Glutamatergic neuron (in vitro differentiated cells): ENCODE results near the gene P2RX2. TPM values are rescaled to one million over a fixed set of nuclear protein-coding genes. Genes with fewer than 3 reads are reported as not detected.

Source experiments
- DNase-seq: peaks from one replicate; pipeline ENCODE4 v3.0.0; 2022
- H3K27ac Mint-ChIP-seq: one replicate; pipeline ENCODE4 v1.8.0; 2020; ENCODE audit warnings: mild to moderate bottlenecking, mixed read lengths, inconsistent platforms; ENCODE audit not compliant: unreplicated experiment
- H3K27me3 Mint-ChIP-seq: one replicate; pipeline ENCODE4 v1.8.0; 2020; ENCODE audit warnings: mild to moderate bottlenecking, moderate library complexity, mixed read lengths, inconsistent platforms; ENCODE audit not compliant: unreplicated experiment
- H3K36me3 Mint-ChIP-seq: one replicate; pipeline ENCODE4 v1.8.0; 2020; ENCODE audit warnings: mild to moderate bottlenecking, mixed read lengths, inconsistent platforms; ENCODE audit not compliant: unreplicated experiment
- H3K4me1 Mint-ChIP-seq: one replicate; pipeline ENCODE4 v1.8.0; 2020; ENCODE audit warnings: mild to moderate bottlenecking, low read depth, mixed read lengths, inconsistent platforms; ENCODE audit not compliant: unreplicated experiment
- H3K4me3 Mint-ChIP-seq: one replicate; pipeline ENCODE4 v1.8.0; 2020; ENCODE audit warnings: mild to moderate bottlenecking, mixed read lengths, inconsistent platforms; ENCODE audit not compliant: unreplicated experiment
- H3K9me3 Mint-ChIP-seq: one replicate; pipeline ENCODE4 v1.8.0; 2020; ENCODE audit warnings: mild to moderate bottlenecking, moderate library complexity, mixed read lengths, inconsistent platforms; ENCODE audit not compliant: unreplicated experiment
- CTCF ChIP-seq: fragments of 200-600 bp; sonication (generic); IDR thresholded peaks from one replicate; pipeline ENCODE4 v1.5.0; 2021; ENCODE audit not compliant: partially characterized antibody, unreplicated experiment
- total RNA-seq: library from RNA; stranded (reverse); fragmentation: NEBNext Ultra II Directional; extraction: Animal tissue kit (Norgen Biotek cat#: 25700); gene quantifications from one replicate; pipeline ENCODE4 v1.2.1, GENCODE V29; 2021; ENCODE audit not compliant: unreplicated experiment

The P2RX2 gene
- total RNA-seq, 1 donor from 2014 or later, result 4.1 TPM

GRCh38 chr12:132624186-132624855 lies 5.7 kb downstream of the P2RX2 start:
- Mint-ChIP-seq H3K4me3 (no peak overlapping the region), H3K27ac (no peak overlapping the region), H3K36me3 (no peaks in the 10 kb centered on the region), H3K9me3 (peaks cover 3% of the 10 kb centered on the region), H3K27me3 (peaks cover 13% of the 10 kb centered on the region), H3K4me1 (peaks cover 15% of the 10 kb centered on the region)
- no peak for DNase-seq
- TF ChIP-seq CTCF, result no peak

- H3K36me3 Mint-ChIP-seq, result no peaks in the 10 kb centered on the region
- TF ChIP-seq CTCF, result no peak
These were observed 6.5 kb downstream of the P2RX2 start for GRCh38 chr12:132624910-132625630.

GRCh38 chr12:132625731-132626430 lies 7.3 kb downstream of the P2RX2 start:
- no peak overlapping the region for H3K4me3 Mint-ChIP-seq
- no peaks in the 10 kb centered on the region for H3K36me3 Mint-ChIP-seq
- H3K9me3 Mint-ChIP-seq, result peaks cover 3% of the 10 kb centered on the region
- TF ChIP-seq CTCF, result no peak
- no peak for DNase-seq
- no peak overlapping the region for H3K27ac Mint-ChIP-seq
- H3K4me1 Mint-ChIP-seq, result peaks cover 15% of the 10 kb centered on the region
- peaks cover 13% of the 10 kb centered on the region for H3K27me3 Mint-ChIP-seq

More at GRCh38 chr12:132624910-132625630, 6.5 kb downstream of the P2RX2 start:
- H3K4me3 Mint-ChIP-seq, result no peak overlapping the region
- H3K27me3 Mint-ChIP-seq, result peaks cover 13% of the 10 kb centered on the region
- DNase-seq, result no peak
- peak overlapping the region; percentile 43 for H3K27ac Mint-ChIP-seq
- peaks cover 3% of the 10 kb centered on the region for H3K9me3 Mint-ChIP-seq
- H3K4me1 Mint-ChIP-seq, result peaks cover 15% of the 10 kb centered on the region

GRCh38 chr12:132629330-132629729 lies 10.8 kb downstream of the P2RX2 start:
- DNase-seq, result no peak
- no peak for TF ChIP-seq CTCF
- Mint-ChIP-seq H3K9me3 (peaks cover 4% of the 10 kb centered on the region), H3K4me1 (peaks cover 5% of the 10 kb centered on the region), H3K36me3 (no peaks in the 10 kb centered on the region), H3K4me3 (no peak overlapping the region), H3K27ac (no peak overlapping the region), H3K27me3 (peaks cover 4% of the 10 kb centered on the region)

GRCh38 chr12:132630672-132631071 lies 12.1 kb downstream of the P2RX2 start:
- Mint-ChIP-seq H3K4me1 (peaks cover 9% of the 10 kb centered on the region), H3K9me3 (peaks cover 5% of the 10 kb centered on the region), H3K27me3 (peaks cover 8% of the 10 kb centered on the region), H3K4me3 (peak overlapping the region; percentile 38), H3K27ac (no peak overlapping the region), H3K36me3 (no peaks in the 10 kb centered on the region)
- no peak for TF ChIP-seq CTCF
- no peak for DNase-seq
